SKM-1 (cell line): ENCODE measurements around the gene OLFM1.
"Not testable (repeated sequence)": the region's sequence is repeated elsewhere in the genome, so short reads cannot be mapped to it uniquely, and the experiment has no call there.

Experiments
- DNase-seq: peaks from one replicate; lab custom pipeline; 2025; ENCODE audit not compliant: unreplicated experiment; lab: John Stamatoyannopoulos, UW

Gene OLFM1

DNA sequence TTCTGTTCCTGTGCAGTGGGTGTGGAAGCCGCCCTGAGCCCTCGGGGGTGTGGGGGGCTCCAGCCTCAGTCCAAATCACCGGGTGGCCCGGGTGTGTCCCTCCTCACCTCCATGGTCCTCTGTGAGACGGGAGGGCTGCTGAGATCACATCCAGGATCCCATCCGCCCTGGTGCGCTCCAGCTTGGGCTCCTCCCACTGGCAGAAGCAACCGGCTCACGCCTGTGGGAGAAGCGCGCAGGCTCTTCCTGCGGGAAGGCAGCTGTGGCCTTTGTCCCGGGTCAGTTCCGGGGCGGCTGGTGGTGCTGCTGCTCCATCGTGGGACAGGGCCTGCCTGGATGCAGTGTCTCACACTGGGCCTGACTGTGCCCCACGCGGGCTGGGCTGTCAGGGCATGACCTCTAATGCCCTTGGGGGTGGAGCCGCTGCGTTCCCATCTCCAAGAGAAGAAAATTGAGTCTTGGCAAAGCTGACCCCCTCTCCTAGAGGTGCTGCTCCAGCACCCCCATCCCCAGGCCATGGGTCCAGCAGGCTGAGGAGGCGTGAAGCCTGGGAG, 18.5 kb downstream of the OLFM1 start:
- no peak for DNase-seq

DNA sequence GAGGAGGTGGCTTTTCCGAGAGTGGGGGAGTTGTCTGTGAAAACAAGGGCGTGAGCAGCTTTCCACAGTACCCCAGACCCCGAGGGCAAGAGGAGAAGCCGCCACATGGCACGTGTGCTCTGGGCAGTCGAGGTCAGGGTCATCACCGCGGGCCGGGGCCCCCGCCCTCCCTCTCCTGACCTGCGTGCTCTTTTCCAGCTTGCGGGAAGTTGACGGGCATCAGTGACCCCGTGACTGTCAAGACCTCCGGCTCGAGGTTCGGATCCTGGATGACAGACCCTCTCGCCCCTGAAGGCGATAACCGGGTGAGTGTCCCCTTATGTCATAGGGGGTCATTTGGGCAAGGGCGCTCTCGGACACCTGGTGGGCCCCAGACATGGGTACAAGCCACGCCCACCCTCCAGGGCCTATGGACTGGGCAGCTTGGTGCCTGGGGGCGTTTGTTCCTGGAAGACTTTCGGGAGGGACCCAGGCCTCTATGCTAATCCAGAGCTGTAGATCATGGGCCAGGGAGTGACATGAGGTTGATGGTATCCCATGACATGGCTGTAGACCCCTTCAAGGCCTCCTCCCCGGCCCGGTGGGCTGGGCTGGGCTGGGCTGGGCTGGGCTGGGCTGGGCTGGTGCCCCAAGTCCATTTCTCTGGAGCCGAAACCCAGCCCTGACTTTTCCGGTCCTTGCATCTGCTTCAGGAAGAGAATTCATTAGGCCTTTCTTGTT, 19.2 kb downstream of the OLFM1 start:
- no peak for DNase-seq

DNA sequence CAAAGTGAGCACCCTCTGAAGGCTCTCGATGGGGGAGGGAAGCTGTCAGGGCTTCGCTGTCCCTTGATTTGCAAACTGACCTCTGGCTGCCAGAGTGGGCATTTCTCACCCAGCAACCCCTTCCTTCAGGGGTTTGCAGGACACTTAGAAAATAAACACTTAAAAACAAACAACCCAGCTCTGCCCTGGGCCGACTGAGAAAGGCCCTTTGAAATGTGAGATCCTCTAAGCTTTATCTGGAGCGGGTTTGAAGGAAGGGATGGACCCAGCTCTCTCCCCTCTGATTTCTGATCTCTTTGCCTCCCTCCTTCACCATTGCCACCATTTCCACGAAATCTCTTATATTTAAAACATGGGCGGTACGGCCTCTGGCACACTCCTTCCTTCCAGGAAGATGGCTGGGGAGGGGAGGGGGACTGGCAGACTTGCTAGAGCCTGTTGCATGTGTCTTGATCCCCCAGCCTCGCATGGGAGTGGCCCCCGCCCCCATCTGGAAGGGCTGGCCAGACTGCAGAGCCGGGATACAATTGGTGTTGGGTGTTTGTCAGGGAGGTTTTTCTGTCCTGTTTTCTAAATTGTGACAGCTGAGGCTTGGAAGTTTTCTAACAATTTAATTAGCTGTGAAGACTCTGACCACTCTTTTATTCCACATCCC, 20.2 kb downstream of the OLFM1 start:
- no peak for DNase-seq

GRCh38 chr9:135108831-135109510, 21.5 kb downstream of the OLFM1 start:
- DNase-seq, result no peak

GRCh38 chr9:135109650-135110049, 22.2 kb downstream of the OLFM1 start:
- no peak for DNase-seq

DNA sequence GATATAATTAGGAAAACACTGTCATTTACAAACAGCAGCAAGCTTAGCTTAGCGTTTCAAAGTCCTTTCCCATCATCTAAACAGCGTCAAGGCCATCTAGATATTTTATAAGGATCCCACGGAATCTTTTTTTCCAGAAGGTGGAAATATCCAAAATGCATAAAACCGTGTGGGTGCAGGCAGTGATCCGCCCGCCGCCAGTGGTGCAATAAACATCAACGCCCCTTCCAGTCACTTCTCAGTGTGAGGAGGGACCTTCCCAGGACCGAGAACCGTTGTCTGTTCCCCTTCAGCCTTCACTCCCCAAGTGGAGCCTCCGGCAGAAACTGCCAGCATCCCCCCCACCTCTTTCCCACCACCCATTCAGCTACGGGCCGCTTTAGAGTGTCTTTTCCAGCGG, 22.9 kb downstream of the OLFM1 start:
- no peak for DNase-seq

DNA sequence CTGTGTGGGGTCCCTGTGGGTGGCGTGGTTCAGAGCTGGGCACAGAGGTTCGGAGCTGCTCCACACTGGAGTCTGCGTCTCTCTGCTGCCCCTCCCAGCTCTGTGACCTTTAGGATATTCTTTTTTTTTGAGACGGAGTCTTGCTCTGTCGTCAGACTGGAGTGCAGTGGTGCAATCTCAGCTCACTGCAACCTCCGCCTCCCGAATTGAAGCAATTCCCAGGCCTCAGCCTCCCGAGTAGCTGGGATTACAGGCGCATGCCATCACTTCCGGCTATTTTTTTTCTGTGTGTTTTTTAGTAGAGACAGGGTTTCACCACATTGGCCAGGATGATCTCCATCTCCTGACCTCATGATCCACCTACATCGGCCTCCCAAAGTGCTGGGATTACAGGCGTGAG, 24.1 kb downstream of the OLFM1 start:
- DNase-seq, result not testable (repeated sequence)

DNA sequence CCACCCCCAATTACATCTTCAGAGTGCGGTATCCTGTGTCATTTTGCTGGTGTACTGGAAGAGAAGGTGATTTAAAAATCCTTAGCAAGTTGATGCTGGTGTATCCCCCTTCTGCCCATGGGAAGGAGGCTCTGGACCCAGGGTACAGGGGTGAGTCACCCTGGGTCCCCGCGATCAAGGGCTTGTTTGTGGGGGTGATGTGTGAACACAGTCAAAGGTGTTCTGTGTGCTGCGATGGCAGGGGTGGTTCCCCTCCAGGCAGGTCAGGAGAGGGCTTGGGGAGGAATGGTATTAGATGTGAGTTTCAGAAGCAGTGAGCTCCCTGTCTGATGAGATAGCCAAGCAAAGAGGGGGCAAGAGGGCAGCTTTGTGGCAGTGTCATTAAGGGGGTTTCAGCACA, 28.9 kb downstream of the OLFM1 start:
- DNase-seq, result no peak

- no peak for DNase-seq
These were observed 29.4 kb downstream of the OLFM1 start for GRCh38 chr9:135116881-135117280.

DNA sequence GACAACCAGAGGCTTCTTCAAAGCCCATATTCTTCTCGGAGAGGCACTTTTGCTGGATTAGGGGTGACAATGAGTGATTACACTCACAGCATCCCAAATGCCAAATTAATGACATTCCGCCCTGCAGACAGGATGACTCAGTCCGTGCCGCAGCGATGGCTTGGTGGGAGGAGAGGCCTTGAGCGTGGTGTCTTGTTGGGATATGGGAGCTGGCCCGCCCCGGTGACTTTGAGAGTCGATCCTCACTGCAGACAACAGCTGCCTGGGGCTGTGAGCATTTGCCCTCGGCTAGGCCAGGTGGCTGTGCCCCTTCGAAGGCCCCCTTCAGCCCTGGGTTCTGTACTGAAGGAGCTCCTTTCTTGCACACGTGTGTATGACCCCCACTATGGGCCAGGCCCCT, 29.8 kb downstream of the OLFM1 start:
- DNase-seq, result no peak

DNA sequence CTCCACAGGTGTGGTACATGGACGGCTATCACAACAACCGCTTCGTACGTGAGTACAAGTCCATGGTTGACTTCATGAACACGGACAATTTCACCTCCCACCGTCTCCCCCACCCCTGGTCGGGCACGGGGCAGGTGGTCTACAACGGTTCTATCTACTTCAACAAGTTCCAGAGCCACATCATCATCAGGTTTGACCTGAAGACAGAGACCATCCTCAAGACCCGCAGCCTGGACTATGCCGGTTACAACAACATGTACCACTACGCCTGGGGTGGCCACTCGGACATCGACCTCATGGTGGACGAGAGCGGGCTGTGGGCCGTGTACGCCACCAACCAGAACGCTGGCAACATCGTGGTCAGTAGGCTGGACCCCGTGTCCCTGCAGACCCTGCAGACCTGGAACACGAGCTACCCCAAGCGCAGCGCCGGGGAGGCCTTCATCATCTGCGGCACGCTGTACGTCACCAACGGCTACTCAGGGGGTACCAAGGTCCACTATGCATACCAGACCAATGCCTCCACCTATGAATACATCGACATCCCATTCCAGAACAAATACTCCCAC, 32.1 kb downstream of the OLFM1 start:
- no peak for DNase-seq

- DNase-seq, result no peak
These were observed 32.8 kb downstream of the OLFM1 start for GRCh38 chr9:135120249-135120648.

DNA sequence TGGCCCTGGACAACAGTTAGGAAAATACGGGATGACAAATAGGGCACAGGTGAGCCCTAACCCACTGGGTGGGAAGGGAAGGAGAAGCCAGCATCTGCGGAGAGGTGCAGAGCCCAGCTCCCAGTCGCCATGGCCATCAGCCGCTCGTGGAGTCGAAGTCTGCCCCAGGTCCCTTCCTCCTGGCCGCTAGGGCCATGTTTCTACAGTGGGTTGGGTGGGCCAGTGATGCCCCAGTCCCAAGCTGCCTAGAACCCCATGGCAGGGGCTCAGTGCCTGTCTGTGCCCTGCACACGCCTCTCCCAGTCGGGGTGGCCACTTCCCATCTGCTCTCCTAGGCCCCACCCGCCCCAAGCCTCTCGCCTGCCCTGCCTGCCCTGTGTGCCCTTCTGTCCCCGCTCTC, 34.8 kb downstream of the OLFM1 start:
- DNase-seq, result no peak

GRCh38 chr9:135123126-135123772, 35.8 kb downstream of the OLFM1 start:
- no peak for DNase-seq

- no peak for DNase-seq
These were observed 36.3 kb downstream of the OLFM1 start for GRCh38 chr9:135123773-135124134.

- no peak for DNase-seq
These were observed 39.2 kb downstream of the OLFM1 start for GRCh38 chr9:135126451-135127187.

GRCh38 chr9:135127718-135128670, 40.5 kb downstream of the OLFM1 start:
- no peak for DNase-seq

- DNase-seq, result no peak
These were observed 41.7 kb downstream of the OLFM1 start for GRCh38 chr9:135129137-135129695.
